GM21423 (cell line): ENCODE data around the gene SLC6A18.
"Not testable (repeated sequence)": the region's sequence is repeated elsewhere in the genome, so short reads cannot be mapped to it uniquely, and the experiment has no call there.

Source experiments
- ATAC-seq: cut with Tn5 transposase; IDR thresholded peaks from one replicate; pipeline ENCODE4 v1.9.1; 2021; ENCODE audit warnings: mild to moderate bottlenecking, moderate library complexity; ENCODE audit not compliant: unreplicated experiment

Gene SLC6A18

DNA sequence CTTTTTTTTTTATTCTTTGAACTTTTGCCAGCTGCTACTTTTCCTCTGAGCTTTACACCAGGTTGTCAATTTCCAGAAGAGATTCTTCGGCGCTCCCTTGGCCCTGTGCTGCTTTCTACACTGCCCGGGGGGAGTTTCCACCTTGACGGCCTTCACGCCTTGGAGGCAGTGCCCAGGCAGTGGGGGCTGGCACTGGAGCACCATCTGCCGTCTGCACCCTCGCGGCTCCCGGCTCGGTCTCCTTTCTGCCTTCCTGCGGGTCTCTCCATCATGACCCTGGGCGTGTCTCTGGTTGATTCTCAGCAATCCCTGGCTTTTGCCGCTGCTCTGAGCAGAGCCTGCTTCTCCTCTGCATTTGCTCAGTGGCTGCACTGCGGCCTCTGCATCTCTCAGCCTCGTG lies 2.9 kb downstream of the SLC6A18 start:
- no peak for ATAC-seq

DNA sequence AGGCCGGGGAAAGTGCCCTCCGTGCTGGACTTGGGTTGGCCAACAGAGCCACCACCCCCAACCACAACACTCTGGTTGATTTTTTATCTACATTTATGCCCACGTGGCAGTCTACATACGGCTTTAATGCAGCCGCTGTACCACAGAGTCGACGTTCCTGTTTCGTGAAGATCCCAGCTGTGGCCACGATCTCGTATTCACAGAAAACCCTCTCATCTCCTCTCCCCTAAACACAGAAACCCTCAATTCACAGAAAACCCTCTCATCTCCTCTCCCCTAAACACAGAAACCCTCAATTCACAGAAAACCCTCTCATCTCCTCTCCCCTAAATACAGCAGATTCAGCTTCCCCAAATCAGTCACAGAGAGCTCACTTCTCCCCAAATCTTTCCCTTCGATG lies 3.8 kb downstream of the SLC6A18 start:
- not testable (repeated sequence) for ATAC-seq

GRCh38 chr5:1229822-1230221 lies 4.6 kb downstream of the SLC6A18 start:
- no peak for ATAC-seq

- ATAC-seq = no peak
Observed at GRCh38 chr5:1230551-1230950, 5.4 kb downstream of the SLC6A18 start.

DNA sequence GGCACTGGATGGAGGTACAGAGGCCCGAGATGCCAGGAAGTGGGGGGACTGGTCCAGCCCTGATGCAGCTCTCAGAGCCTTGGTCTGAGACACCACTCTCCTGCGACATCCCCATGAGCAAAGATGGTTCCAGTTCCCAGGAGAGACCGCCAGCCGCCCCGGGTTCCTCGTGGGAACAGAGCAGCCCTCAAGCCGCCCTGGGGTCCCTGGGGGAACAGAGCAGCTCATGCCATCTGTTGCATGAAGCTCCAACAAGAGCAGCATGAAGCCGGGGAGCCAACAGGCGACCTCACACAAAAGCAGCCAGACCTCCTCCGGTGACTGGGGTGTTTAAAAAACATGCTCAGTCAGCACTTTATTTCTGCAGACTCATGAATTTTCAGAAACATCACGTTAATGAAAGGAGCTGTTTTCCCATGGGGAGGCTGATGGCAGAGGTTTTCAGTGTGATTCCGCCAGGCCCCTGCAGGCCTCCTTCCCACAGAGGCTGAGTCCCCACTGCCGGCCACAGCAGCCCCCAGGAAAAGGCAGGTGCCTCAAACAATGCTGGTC lies 6.2 kb downstream of the SLC6A18 start:
- ATAC-seq = no peak

DNA sequence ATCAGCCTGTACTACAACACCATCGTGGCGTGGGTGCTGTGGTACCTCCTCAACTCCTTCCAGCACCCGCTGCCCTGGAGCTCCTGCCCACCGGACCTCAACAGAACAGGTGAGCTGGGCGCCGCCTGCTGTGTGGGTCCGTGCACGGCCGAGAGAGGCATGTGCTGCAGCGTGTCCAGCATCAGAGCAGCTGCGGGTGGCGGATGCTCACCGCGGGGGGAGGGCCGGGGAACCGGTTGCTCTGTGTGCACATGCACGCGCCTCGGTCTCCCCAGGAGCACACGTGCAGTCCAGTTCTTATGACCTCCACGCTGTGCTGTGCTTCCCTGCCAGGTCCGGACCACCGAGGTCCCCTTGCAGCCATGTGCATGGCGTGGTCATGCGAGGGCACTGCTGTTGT lies 7.6 kb downstream of the SLC6A18 start:
- ATAC-seq = no peak

DNA sequence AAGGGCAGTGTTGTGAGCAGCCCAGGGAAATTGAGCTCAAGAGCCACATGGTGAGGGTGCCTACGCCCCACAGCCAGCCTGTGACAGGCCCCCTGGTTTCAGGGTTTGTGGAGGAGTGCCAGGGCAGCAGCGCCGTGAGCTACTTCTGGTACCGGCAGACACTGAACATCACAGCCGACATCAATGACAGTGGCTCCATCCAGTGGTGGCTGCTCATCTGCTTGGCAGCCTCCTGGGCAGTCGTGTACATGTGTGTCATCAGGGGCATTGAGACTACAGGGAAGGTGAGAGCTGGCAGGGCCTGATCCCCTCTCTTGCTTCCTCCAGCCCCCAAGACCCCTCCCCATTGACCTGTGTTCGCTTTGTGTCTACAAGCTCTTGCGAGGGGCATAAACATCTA lies 10.2 kb downstream of the SLC6A18 start:
- no peak for ATAC-seq

GRCh38 chr5:1235838-1236237 lies 10.7 kb downstream of the SLC6A18 start:
- no peak for ATAC-seq

DNA sequence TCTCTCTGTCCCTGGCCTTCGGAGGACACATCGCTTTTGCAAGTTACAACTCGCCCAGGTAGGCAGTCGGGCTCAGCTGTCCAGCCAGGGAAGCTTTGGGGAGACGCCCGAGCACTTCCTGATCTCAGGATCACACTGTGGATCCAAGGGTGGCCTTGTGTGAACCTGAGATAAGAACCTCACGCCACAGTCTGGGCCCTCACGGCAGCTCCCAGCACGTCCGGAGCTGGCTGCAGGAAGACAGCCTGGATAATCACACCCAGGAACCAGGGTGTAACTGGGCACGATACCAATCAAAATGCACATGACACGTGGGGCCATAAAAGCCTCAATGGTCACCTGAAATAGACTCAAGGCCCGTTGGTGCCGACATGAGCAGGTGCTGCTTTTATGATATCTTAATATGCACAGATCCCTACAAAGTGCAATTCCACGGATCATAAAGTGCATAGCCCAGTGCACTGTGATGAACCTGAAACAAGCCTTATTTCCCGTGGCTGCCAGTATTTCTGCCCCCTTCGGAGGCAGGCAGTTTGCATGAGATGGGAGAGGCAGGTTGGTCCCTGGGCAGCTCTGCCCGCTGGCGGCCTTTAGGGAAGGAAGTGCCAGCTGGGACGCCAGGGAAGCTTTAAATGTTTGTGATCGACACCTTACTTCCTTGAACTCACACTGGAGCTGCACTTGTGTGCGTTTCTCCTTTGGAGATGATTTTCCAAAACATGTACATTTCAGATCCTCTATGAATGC lies 14.5 kb downstream of the SLC6A18 start:
- no peak for ATAC-seq

DNA sequence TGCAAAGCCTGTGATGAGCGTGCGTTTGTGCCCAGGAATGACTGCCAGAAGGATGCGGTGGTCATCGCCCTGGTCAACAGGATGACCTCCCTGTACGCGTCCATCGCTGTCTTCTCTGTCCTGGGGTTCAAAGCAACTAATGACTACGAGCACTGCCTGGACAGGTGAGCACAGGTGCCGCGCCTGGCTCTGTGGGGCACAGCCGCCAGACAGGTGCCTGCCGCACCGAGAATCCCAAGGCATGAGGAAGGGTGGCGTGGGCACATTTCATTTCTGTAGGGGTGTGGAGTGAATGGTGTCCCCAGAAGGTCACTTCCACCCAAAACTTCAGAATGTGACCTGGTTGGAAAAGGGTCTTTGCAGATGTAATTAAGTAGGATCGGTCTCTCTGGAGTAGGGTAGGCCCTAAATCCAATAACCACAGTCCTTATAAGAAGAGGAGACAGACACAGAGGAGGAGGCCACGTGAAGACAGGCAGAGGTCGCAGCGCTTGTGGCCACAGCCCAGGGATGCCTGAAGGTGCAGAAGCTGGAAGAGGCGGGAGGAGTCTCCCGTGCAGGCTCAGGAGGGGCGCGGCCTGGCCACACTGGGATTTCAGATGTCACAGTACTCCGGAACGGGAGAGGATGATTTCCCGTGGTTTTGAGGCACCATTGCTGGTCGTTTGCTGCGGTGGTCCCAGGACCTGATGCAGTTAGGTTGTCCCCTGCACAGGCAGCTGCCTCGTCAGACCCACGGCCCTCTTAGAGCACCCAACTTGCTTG lies 15.5 kb downstream of the SLC6A18 start:
- no peak for ATAC-seq

- no peak for ATAC-seq
Observed at GRCh38 chr5:1241509-1242080, 16.4 kb downstream of the SLC6A18 start.

GRCh38 chr5:1242733-1243486 lies 17.7 kb downstream of the SLC6A18 start:
- no peak for ATAC-seq

DNA sequence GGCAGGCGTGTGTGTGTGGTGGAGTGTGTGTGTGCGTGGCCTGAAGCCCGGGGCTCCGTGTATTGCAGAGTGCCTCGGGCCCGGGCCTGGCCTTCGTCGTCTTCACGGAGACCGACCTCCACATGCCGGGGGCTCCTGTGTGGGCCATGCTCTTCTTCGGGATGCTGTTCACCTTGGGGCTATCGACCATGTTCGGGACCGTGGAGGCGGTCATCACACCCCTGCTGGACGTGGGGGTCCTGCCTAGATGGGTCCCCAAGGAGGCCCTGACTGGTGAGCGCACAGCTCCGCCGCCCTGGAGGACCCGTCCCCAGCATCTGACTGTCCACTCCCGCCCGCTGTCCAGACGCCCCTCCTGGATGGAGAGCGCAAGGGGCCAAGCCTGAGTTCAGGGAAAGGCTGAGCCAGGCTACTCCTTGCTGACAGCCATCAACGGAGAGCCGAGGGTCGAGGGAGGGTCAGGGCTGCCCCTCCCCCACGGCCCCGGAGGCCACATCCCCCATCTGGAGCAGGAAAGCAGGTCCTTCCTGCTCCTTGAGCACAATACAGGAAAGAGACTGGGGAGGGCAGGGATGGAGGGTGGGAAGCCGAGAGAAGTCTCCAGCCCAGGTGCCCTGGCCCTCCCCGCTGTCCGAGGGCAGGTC lies 18.4 kb downstream of the SLC6A18 start:
- ATAC-seq = no peak

DNA sequence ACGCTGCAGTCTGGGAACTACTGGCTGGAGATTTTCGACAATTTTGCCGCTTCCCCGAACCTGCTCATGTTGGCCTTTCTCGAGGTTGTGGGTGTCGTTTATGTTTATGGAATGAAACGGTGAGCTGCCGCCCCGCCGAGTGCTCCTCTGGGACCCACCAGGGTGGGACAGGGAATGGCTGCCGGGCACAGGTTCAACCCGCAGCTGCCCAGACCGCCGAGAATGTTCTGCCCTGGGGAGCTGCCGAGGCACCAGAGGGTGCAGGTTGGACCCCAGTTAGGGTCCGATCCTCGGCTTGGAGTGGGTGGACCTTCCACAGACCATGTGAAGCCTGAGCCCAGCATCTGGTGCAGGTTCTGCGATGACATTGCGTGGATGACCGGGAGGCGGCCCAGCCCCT lies 19.1 kb downstream of the SLC6A18 start:
- ATAC-seq = no peak

DNA sequence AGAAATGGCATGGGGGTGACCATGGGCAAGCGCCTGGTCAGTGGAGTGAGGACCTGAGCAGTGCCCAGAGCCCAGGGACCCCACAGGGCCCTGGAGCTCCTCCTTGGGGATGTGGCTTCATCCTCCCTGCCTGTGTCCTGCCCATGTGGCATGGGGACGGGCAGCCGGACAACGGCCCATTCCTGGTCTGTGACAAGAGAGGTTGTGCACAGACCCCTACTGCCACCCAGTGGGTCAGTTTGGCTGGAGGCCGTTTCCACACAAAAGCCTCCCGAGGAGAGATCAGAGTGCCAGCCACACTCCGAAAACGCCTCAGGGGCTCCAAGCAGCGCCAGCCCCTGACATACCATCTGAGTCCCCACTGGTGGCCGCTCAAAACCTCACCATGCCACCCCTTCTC lies 19.8 kb downstream of the SLC6A18 start:
- no peak for ATAC-seq

- ATAC-seq = no peak
Observed at GRCh38 chr5:1245905-1246576, 20.9 kb downstream of the SLC6A18 start.

- no peak for ATAC-seq
Observed at GRCh38 chr5:1246711-1247431, 21.7 kb downstream of the SLC6A18 start.

GRCh38 chr5:1247811-1248210 lies 22.6 kb downstream of the SLC6A18 start:
- ATAC-seq = no peak
